CD14-positive monocyte (primary cell): ENCODE data around the gene G6PC2. TPM values are rescaled to one million over a fixed set of nuclear protein-coding genes. Genes with fewer than 3 reads are reported as not detected.

Source experiments
- DNase-seq, 3 donors: peaks; one replicate each; pipeline ENCODE4 v3.0.0-alpha.2; 2011 to 2022
- H2AFZ ChIP-seq: 2 replicates; pipeline ENCODE4 v1.6.0; 2012; ENCODE audit warnings: mild to moderate bottlenecking, low read depth, low read length, inconsistent platforms; ENCODE audit not compliant: insufficient read depth, poor library complexity, severe bottlenecking
- H3K27ac ChIP-seq, 2 donors: 1 replicate in 1 of 2; 2 replicates in 1 of 2; pipeline ENCODE4 v1.5.1; 2012 to 2013; ENCODE audit warnings: low read length in 2 of 2, control low read depth in 1 of 2, inconsistent platforms in 1 of 2, low read depth in 1 of 2, mild to moderate bottlenecking in 1 of 2
- H3K27me3 ChIP-seq, 2 donors: one replicate each; pipeline versions ENCODE4 v1.6.0 to v1.6.1; 2011 to 2013; ENCODE audit warnings: low read length in 2 of 2; ENCODE audit not compliant: control insufficient read depth in 2 of 2, insufficient read depth in 2 of 2
- H3K36me3 ChIP-seq, 2 donors: replicated peaks in 1 of 2; 1 replicate in 1 of 2; 2 replicates in 1 of 2; pipeline versions ENCODE4 v1.5.1 to v1.6.1; 2012 to 2013; ENCODE audit warnings: low read length in 2 of 2, control low read depth in 1 of 2, inconsistent platforms in 1 of 2, mild to moderate bottlenecking in 1 of 2; ENCODE audit not compliant: insufficient read depth in 2 of 2, control insufficient read depth in 1 of 2
- H3K4me1 ChIP-seq, 2 donors: 1 replicate in 1 of 2; 2 replicates in 1 of 2; pipeline versions ENCODE4 v1.5.1 to v1.6.1; 2012 to 2013; ENCODE audit warnings: low read length in 2 of 2, control low read depth in 1 of 2, inconsistent platforms in 1 of 2, mild to moderate bottlenecking in 1 of 2, moderate library complexity in 1 of 2; ENCODE audit not compliant: insufficient read depth in 2 of 2, control insufficient read depth in 1 of 2
- H3K4me2 ChIP-seq: replicated peaks from 2 replicates; pipeline ENCODE3; 2012; ENCODE audit warnings: low read length, moderate library complexity, mild to moderate bottlenecking; ENCODE audit not compliant: poor library complexity, severe bottlenecking; ENCODE audit errors: extremely low read depth
- H3K4me3 ChIP-seq, 3 experiments: fragments of 200-600 bp in 1 of 3; sonication (generic) in 1 of 3; replicated peaks in 1 of 3; 1 replicate in 2 of 3; 2 replicates in 1 of 3; pipeline ENCODE4 v1.5.1; 2011 to 2013; ENCODE audit warnings: low read length in 3 of 3, mild to moderate bottlenecking in 3 of 3, control low read depth in 2 of 3, low read depth in 2 of 3, inconsistent platforms in 1 of 3, moderate library complexity in 1 of 3
- H3K79me2 ChIP-seq: 2 replicates; pipeline ENCODE4 v1.6.0; 2012; ENCODE audit warnings: mild to moderate bottlenecking, control low read depth, inconsistent platforms, low read length, moderate library complexity; ENCODE audit not compliant: insufficient read depth
- H3K9ac ChIP-seq: 2 replicates; pipeline ENCODE4 v1.6.0; 2017; ENCODE audit warnings: low read length, mild to moderate bottlenecking; ENCODE audit not compliant: insufficient read depth, poor library complexity, severe bottlenecking
- H3K9me3 ChIP-seq, 2 donors: replicated peaks in 1 of 2; 1 replicate in 1 of 2; 2 replicates in 1 of 2; pipeline versions ENCODE4 v1.5.1 to v1.6.1; 2012 to 2013; ENCODE audit warnings: low read length in 2 of 2, control low read depth in 1 of 2; ENCODE audit not compliant: control insufficient read depth in 1 of 2, insufficient read depth in 1 of 2
- H4K20me1 ChIP-seq: 2 replicates; pipeline ENCODE4 v1.6.0; 2012; ENCODE audit warnings: mild to moderate bottlenecking, low read length, control low read depth, moderate library complexity; ENCODE audit not compliant: insufficient read depth
- H3K27ac Mint-ChIP-seq, 7 donors: one replicate each; pipeline ENCODE4 v1.8.0; 2020; ENCODE audit warnings: mild to moderate bottlenecking in 7 of 7, mixed read lengths in 7 of 7, moderate library complexity in 6 of 7, inconsistent platforms in 2 of 7
- H3K27me3 Mint-ChIP-seq, 3 donors: one replicate each; pipeline ENCODE4 v1.8.0; 2021 to 2022; ENCODE audit warnings: low read depth in 3 of 3, mild to moderate bottlenecking in 3 of 3, mixed read lengths in 3 of 3, moderate library complexity in 3 of 3, inconsistent platforms in 1 of 3
- H3K36me3 Mint-ChIP-seq, 2 donors: one replicate each; pipeline ENCODE4 v1.8.0; 2020; ENCODE audit warnings: mixed read lengths in 2 of 2, inconsistent platforms in 1 of 2, mild to moderate bottlenecking in 1 of 2
- H3K4me1 Mint-ChIP-seq: one replicate; pipeline ENCODE4 v1.8.0; 2020; ENCODE audit warnings: mild to moderate bottlenecking, mixed read lengths
- H3K4me3 Mint-ChIP-seq, 2 donors: one replicate each; pipeline ENCODE4 v1.8.0; 2020; ENCODE audit warnings: mild to moderate bottlenecking in 2 of 2, mixed read lengths in 2 of 2, moderate library complexity in 1 of 2
- H3K9me3 Mint-ChIP-seq, 7 donors: one replicate each; pipeline ENCODE4 v1.8.0; 2020 to 2022; ENCODE audit warnings: mixed read lengths in 7 of 7, mild to moderate bottlenecking in 6 of 7, moderate library complexity in 6 of 7, inconsistent platforms in 2 of 7
- WGBS: methylation state at CpG from one replicate; pipeline ENCODE4 v1.1.5; 2013; ENCODE audit warnings: missing lambda C conversion rate; ENCODE audit not compliant: insufficient coverage; 5-methylcytosine and 5-hydroxymethylcytosine counted together
- intact Hi-C, 2 donors: fragments of 100-400 bp; cut with micrococcal nuclease; formaldehyde crosslinking; loops; one replicate each; pipeline versions ENCODE4 v1.15.0 to v1.15.1; 2023
- polyA plus RNA-seq, 3 donors: library from polyadenylated mRNA; depleted of rRNA in 1 of 3; unstranded in 2 of 3; stranded (reverse) in 1 of 3; fragments of 300-500 nt in 2 of 3; fragments of >200 nt in 1 of 3; fragmentation: Illumina TruSeq in 2 of 3; gene quantifications; 1 replicate in 2 of 3; 2 replicates in 1 of 3; pipeline ENCODE4 v1.2.3, GENCODE V29; 2012 to 2021
- TF ChIP-seq, protein P1 (sequence below): fragments of 200-600 bp; IDR thresholded peaks from one replicate; pipeline ENCODE4 v1.8.0; 2022; ENCODE audit warnings: antibody characterized with exemption, mild to moderate bottlenecking

G6PC2 gene
- polyA plus RNA-seq, 3 donors = not detected

DNA sequence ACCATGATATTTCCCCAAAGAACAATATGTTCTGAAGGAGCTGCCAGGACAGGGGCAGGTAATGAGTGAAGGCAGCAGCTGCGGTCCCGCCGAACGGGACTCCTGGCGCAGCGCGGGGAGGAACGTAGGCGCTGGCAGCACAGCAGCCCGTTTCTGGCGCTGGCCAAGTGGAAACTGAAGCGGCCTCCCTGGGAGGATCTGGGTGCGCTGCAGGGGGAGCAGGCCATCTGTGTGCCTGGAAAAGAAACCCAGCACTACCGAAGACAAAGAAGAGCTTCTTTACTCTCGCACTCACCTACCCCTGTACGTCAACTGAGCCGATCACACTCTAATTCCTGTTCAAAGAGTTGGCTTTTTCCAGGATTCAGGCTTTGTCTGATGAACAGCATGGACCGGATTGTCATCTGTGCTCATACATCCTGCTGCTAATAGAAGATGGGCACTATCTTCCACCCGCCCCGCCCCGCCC is 11.8 kb downstream of the G6PC2 start:
- Mint-ChIP-seq H3K4me3 (peak overlapping the region; percentile 69 to 87), H3K9me3 (peaks cover 0 to 2% (median 0%) of the 10 kb centered on the region in 7 donors), H3K27ac (peak overlapping the region in 1 of 7 donors; percentile 41), H3K4me1 (peaks cover 15% of the 10 kb centered on the region), H3K27me3 (peaks cover 7 to 17% (median 9%) of the 10 kb centered on the region in 3 donors), H3K36me3 (no peaks in the 10 kb centered on the region)
- Histone ChIP-seq H3K27ac (no peak overlapping the region), H3K4me3 (peak overlapping the region in 1 of 3 experiments; percentile 54), H3K27me3 (peaks cover 2 to 3% of the 10 kb centered on the region in 2 donors), H3K36me3 (no peaks in the 10 kb centered on the region), H3K4me2 (peak overlapping the region; percentile 59), H3K4me1 (peaks cover 5 to 6% of the 10 kb centered on the region in 2 donors), H3K9me3 (no peaks in the 10 kb centered on the region), H3K9ac (peak overlapping the region; percentile 29), H3K79me2 (no peaks in the 10 kb centered on the region), H4K20me1 (no peaks in the 10 kb centered on the region), H2AFZ (peak overlapping the region; percentile 40)
- TF ChIP-seq, protein P1, sequence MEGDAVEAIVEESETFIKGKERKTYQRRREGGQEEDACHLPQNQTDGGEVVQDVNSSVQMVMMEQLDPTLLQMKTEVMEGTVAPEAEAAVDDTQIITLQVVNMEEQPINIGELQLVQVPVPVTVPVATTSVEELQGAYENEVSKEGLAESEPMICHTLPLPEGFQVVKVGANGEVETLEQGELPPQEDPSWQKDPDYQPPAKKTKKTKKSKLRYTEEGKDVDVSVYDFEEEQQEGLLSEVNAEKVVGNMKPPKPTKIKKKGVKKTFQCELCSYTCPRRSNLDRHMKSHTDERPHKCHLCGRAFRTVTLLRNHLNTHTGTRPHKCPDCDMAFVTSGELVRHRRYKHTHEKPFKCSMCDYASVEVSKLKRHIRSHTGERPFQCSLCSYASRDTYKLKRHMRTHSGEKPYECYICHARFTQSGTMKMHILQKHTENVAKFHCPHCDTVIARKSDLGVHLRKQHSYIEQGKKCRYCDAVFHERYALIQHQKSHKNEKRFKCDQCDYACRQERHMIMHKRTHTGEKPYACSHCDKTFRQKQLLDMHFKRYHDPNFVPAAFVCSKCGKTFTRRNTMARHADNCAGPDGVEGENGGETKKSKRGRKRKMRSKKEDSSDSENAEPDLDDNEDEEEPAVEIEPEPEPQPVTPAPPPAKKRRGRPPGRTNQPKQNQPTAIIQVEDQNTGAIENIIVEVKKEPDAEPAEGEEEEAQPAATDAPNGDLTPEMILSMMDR = no peak
- intact Hi-C loops = no loop called here
- WGBS = 47% methylated on average over 17 of the region's 21 CpGs
- peak in 1 of 3 donors; percentile 8 for DNase-seq

DNA sequence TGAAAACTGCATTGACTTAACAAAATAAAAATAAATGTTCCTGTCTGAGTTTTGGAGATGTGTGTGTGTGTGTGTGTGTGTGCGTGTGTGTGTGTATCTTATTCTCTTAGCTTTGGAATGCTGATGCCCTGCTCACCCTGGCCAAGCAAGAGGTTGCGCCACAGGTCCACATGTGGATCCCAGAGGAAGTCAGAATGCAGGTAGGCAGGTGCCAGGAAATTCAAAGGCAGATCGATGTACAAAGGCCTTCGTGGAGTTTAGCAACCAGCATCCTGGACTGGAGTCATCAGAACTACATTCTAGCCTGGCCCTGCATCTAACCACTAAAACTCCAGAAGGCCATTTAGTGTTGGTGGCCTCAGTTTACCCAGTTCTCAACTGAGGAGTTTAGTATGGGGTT is 12.4 kb downstream of the G6PC2 start:
- Histone ChIP-seq H3K9ac (no peak overlapping the region), H3K4me1 (peaks cover 5 to 6% of the 10 kb centered on the region in 2 donors), H3K36me3 (no peaks in the 10 kb centered on the region), H4K20me1 (no peaks in the 10 kb centered on the region), H3K27me3 (peaks cover 2 to 3% of the 10 kb centered on the region in 2 donors), H2AFZ (no peak overlapping the region), H3K27ac (no peak overlapping the region), H3K9me3 (no peaks in the 10 kb centered on the region), H3K79me2 (no peaks in the 10 kb centered on the region), H3K4me2 (peak overlapping the region; percentile 59), H3K4me3 (no peak overlapping the region)
- Mint-ChIP-seq H3K36me3 (no peaks in the 10 kb centered on the region), H3K9me3 (peaks cover 0 to 2% (median 0%) of the 10 kb centered on the region in 7 donors), H3K27ac (no peak overlapping the region), H3K4me3 (peak overlapping the region in 1 of 2 donors; percentile 34), H3K4me1 (peaks cover 15% of the 10 kb centered on the region), H3K27me3 (peaks cover 7 to 17% (median 9%) of the 10 kb centered on the region in 3 donors)
- DNase-seq = no peak
- intact Hi-C loops = no loop called here
- WGBS = 92% methylated on average over 4 of the region's 4 CpGs
- TF ChIP-seq, protein P1 = no peak
